Heart left ventricle (tissue), 16 donors: ENCODE results near the gene VMP1. TPM values are rescaled to one million over a fixed set of nuclear protein-coding genes. Genes with fewer than 3 reads are reported as not detected.
"Not testable (repeated sequence)": the region's sequence is repeated elsewhere in the genome, so short reads cannot be mapped to it uniquely, and the experiment has no call there.

Experiments
- ATAC-seq, 4 donors: fragments of 200-7000 bp; cut with Tn5 transposase; one replicate each; pipeline ENCODE4 v1.9.1; 2020 to 2022; ENCODE audit warnings: moderate library complexity in 4 of 4, mild to moderate bottlenecking in 3 of 4, moderate number of reproducible peaks in 1 of 4
- DNase-seq, 5 donors: peaks; one replicate each; pipeline ENCODE4 v3.0.0-alpha.2; 2020
- H3K27ac ChIP-seq, 12 donors: fragments of 200-600 bp; sonication (generic) in 4 of 12; one replicate each; pipeline versions ENCODE4 v1.5.0 to v1.8.0; 2016 to 2022; ENCODE audit warnings: mild to moderate bottlenecking in 2 of 12
- H3K27me3 ChIP-seq, 9 donors: fragments of 200-600 bp; sonication (generic) in 2 of 9; one replicate each; pipeline versions ENCODE4 v1.5.1 to v1.8.0; 2016 to 2022; ENCODE audit warnings: mild to moderate bottlenecking in 3 of 9
- H3K36me3 ChIP-seq, 9 donors: fragments of 200-600 bp; sonication (generic) in 2 of 9; one replicate each; pipeline versions ENCODE4 v1.5.0 to v1.8.0; 2018 to 2022; ENCODE audit warnings: mild to moderate bottlenecking in 2 of 9
- H3K4me1 ChIP-seq, 12 donors: fragments of 200-600 bp; sonication (generic) in 4 of 12; one replicate each; pipeline versions ENCODE4 v1.5.0 to v1.8.0; 2016 to 2022; ENCODE audit warnings: mild to moderate bottlenecking in 3 of 12
- H3K4me3 ChIP-seq, 12 donors: fragments of 200-600 bp; sonication (generic) in 4 of 12; one replicate each; pipeline versions ENCODE4 v1.5.0 to v1.8.0; 2017 to 2022; ENCODE audit warnings: mild to moderate bottlenecking in 9 of 12, moderate library complexity in 4 of 12
- H3K9me3 ChIP-seq, 12 donors: fragments of 200-600 bp; sonication (generic) in 4 of 12; one replicate each; pipeline versions ENCODE4 v1.5.0 to v1.8.0; 2016 to 2022; ENCODE audit warnings: mild to moderate bottlenecking in 1 of 12
- CTCF ChIP-seq, 12 donors: fragments of 200-600 bp; sonication (generic) in 4 of 12; IDR thresholded peaks; one replicate each; pipeline versions ENCODE4 v1.5.0 to v1.8.0; 2018 to 2022; ENCODE audit warnings: antibody characterized with exemption in 12 of 12, mild to moderate bottlenecking in 5 of 12
- POLR2A ChIP-seq, 2 donors: fragments of 450-650 bp; IDR thresholded peaks; one replicate each; pipeline ENCODE4 v1.6.1; 2017; ENCODE audit warnings: antibody characterized with exemption in 2 of 2, mild to moderate bottlenecking in 2 of 2, moderate library complexity in 2 of 2
- WGBS, 4 donors: extraction: QIAGEN DNeasy Blood & Tissue Kit in 2 of 4; methylation state at CpG; one replicate each; pipeline versions ENCODE4 v1.1.5 to v1.1.7; 2013 to 2018; 5-methylcytosine and 5-hydroxymethylcytosine counted together
- intact Hi-C, 10 donors: fragments of 100-400 bp; cut with DNase I; formaldehyde crosslinking; loops; one replicate each; pipeline versions ENCODE4 v1.11.1 to v1.14.2; 2022
- polyA plus RNA-seq, 2 donors: library from polyadenylated mRNA; stranded (reverse); fragments of 200-250 nt; gene quantifications; one replicate each; pipeline ENCODE4 v1.2.3, GENCODE V29; 2013
- total RNA-seq, 9 donors: library from RNA; depleted of rRNA in 2 of 9; stranded (reverse); fragments of >200 nt in 2 of 9; fragmentation: NEBNext Ultra II Directional in 3 of 9; extraction: Animal tissue kit (Norgen Biotek cat#: 25700) in 3 of 9; gene quantifications; one replicate each; pipeline versions ENCODE4 v1.1.0 to v1.2.4, GENCODE V29; 2016 to 2023
- donor health status: ischemic (EF 13 %, LVEDD 7.1; RV severe dilation, severe dysfunction).
- donor health status: healthy with polysubstance abuse.
- donor health status: DM: no; HTN: yes; CAD: no.
- donor health status: DM: no; HTN: no; CAD: no.
- donor health status: ischemic (EF 25% LVEDD 6.9; RV normal size, moderate dysfunction).
- donor health status: ischemic (EF 25% LVEDD 5.7; RV mildly dilated, moderate dysfunction).
- donor health status: healthy.
- donor health status: DM: yes; HTN: yes; CAD: no.
- donor health status: ischemic (EF 35%, LVEDD 5.7; RV mildly dilated, moderate dysfunction).
- donor health status: nonischemic (EF 11% LVEDD 7.7; RV severe dilation, severe dysfunction).
- donor health status: DM: yes; HTN: yes; CAD: no.
- donor health status: PGD.
- donor health status: ischemic (EF 29% LVEDD 5.4; RV normal size, mild dysfunction).
- donor health status: nonischemic (EF 23%, LVEDD 6.1; RV moderate dilation, normal function).

Gene VMP1
- total and polyA plus RNA-seq, 11 donors = 19.3 to 181 (median 50.1) TPM

GRCh38 chr17:59840329-59841090, 133.1 kb downstream of the VMP1 start:
- Histone ChIP-seq H3K36me3 (peaks cover 0 to 42% (median 15%) of the 10 kb centered on the region in 9 donors), H3K27me3 (no peaks in the 10 kb centered on the region), H3K4me3 (peak overlapping the region in 11 of 12 donors; percentile 6 to 77 (median 57)), H3K9me3 (no peaks in the 10 kb centered on the region), H3K4me1 (peaks cover 0 to 48% (median 23%) of the 10 kb centered on the region in 12 donors), H3K27ac (peak overlapping the region in 11 of 12 donors; percentile 8 to 97 (median 91))
- ATAC-seq (no peak), DNase-seq (no peak)
- intact Hi-C loops = loop anchor here in 1 of 10 donors (5.0 kb wide), 1 partner anchor 88 kb away; no protein-coding TSS in a partner anchor
- no peak for TF ChIP-seq POLR2A (IDR thresholded peaks at IDR 0.05)
- TF ChIP-seq CTCF (IDR thresholded peaks at IDR 0.05) = no peak
- WGBS, 4 donors = 33 to 50% (median 39%) methylated on average over 4 of the region's 4 CpGs

DNA sequence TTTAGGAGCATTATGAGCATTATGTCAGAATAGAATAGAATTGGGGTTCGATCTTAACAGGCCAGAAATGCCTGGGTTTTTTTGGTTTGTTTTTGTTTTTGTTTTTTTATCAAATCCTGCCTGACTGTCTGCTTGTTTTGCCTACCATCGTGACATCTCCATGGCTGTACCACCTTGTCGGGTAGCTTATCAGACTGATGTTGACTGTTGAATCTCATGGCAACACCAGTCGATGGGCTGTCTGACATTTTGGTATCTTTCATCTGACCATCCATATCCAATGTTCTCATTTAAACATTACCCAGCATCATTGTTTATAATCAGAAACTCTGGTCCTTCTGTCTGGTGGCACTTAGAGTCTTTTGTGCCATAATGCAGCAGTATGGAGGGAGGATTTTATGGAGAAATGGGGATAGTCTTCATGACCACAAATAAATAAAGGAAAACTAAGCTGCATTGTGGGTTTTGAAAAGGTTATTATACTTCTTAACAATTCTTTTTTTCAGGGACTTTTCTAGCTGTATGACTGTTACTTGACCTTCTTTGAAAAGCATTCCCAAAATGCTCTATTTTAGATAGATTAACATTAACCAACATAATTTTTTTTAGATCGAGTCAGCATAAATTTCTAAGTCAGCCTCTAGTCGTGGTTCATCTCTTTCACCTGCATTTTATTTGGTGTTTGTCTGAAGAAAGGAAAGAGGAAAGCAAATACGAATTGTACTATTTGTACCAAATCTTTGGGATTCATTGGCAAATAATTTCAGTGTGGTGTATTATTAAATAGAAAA, 133.8 kb downstream of the VMP1 start:
- intact Hi-C loops = loop anchor here in 1 of 10 donors (5.0 kb wide), 1 partner anchor 89 kb away; no protein-coding TSS in a partner anchor
- WGBS, 4 donors = 47 to 58% (median 48%) methylated on average over 7 of the region's 7 CpGs
- not testable (repeated sequence) for ATAC-seq

DNA sequence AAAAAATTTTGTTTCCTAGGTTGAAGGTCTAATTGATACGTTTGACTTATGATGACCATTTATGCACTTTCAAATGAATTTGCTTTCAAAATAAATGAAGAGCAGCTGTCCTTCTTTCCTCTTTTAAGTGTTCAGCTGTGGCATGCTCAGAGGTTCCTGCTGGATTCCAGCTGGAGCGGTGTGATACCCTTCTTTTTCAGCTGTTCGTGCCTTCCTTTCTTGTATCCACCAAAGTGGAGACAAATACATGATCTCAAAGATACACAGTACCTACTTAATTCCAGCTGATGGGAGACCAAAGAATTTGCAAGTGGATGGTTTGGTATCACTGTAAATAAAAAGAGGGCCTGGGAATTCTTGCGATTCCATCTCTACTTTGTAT, 134.4 kb downstream of the VMP1 start:
- Histone ChIP-seq H3K4me3 (peak overlapping the region in 7 of 12 donors; percentile 57 to 77 (median 65)), H3K36me3 (peaks cover 0 to 42% (median 15%) of the 10 kb centered on the region in 9 donors), H3K27ac (peak overlapping the region in 4 of 12 donors; percentile 88 to 95 (median 90)), H3K4me1 (peaks cover 0 to 56% (median 32%) of the 10 kb centered on the region in 12 donors)
- ATAC-seq, DNase-seq, H3K27me3 ChIP-seq, H3K9me3 ChIP-seq: not testable (repeated sequence)
- intact Hi-C loops = loop anchor here in 1 of 10 donors (5.0 kb wide), 1 partner anchor 90 kb away; no protein-coding TSS in a partner anchor
- WGBS, 4 donors = 87 to 93% (median 90%) methylated on average over 4 of the region's 4 CpGs

More for the DNA sequence above, 133.8 kb downstream of the VMP1 start:
- Histone ChIP-seq H3K4me3 (peak overlapping the region in 10 of 12 donors; percentile 46 to 77 (median 60)), H3K27ac (peak overlapping the region in 11 of 12 donors; percentile 8 to 97 (median 90)), H3K4me1 (peaks cover 0 to 54% (median 29%) of the 10 kb centered on the region in 12 donors), H3K36me3 (peaks cover 0 to 42% (median 15%) of the 10 kb centered on the region in 9 donors)
- not testable (repeated sequence) for H3K9me3 ChIP-seq, H3K27me3 ChIP-seq, DNase-seq

- no peak for DNase-seq
- ATAC-seq = peak in 3 of 4 donors; percentile 6 to 27 (median 15)
- TF ChIP-seq CTCF (IDR thresholded peaks at IDR 0.05) = no peak
- no peak for TF ChIP-seq POLR2A (IDR thresholded peaks at IDR 0.05)
- Histone ChIP-seq H3K36me3 (peaks cover 0 to 42% (median 15%) of the 10 kb centered on the region in 9 donors), H3K4me1 (peaks cover 2 to 62% (median 35%) of the 10 kb centered on the region in 12 donors), H3K9me3 (no peaks in the 10 kb centered on the region), H3K27ac (peak overlapping the region in 8 of 12 donors; percentile 3 to 95 (median 30)), H3K4me3 (peak overlapping the region in 2 of 12 donors; percentile 64 to 77), H3K27me3 (no peaks in the 10 kb centered on the region)
- 93 to 95% (median 94%) methylated on average over 13 of the region's 13 CpGs for WGBS, 4 donors
- intact Hi-C loops = loop anchor here in 1 of 10 donors (5.0 kb wide), 1 partner anchor 91 kb away; no protein-coding TSS in a partner anchor
Measured at GRCh38 chr17:59842901-59843652, 135.6 kb downstream of the VMP1 start.
